Neutrophil (primary cell): ENCODE results near the gene SPATS2L.

Experiments
- H3K27ac ChIP-seq: fragments of 200-600 bp; sonication (generic); 2 replicates; pipeline ENCODE4 v1.5.1; 2016; ENCODE audit warnings: mild to moderate bottlenecking, moderate library complexity
- H3K27me3 ChIP-seq: fragments of 200-600 bp; sonication (generic); 2 replicates; pipeline ENCODE4 v1.6.0; 2016; ENCODE audit warnings: mild to moderate bottlenecking
- H3K36me3 ChIP-seq: fragments of 200-600 bp; sonication (generic); 2 replicates; pipeline ENCODE4 v1.5.1; 2017
- H3K4me1 ChIP-seq, 2 experiments: fragments of 200-600 bp in 1 of 2; sonication (generic) in 1 of 2; 1 replicate in 1 of 2; 2 replicates in 1 of 2; pipeline versions ENCODE4 v1.5.1 to v1.6.1; 2013 to 2016; ENCODE audit warnings: low read depth in 1 of 2, low read length in 1 of 2, mild to moderate bottlenecking in 1 of 2, moderate library complexity in 1 of 2; ENCODE audit not compliant: control insufficient read depth in 1 of 2, insufficient read depth in 1 of 2
- H3K4me3 ChIP-seq, 2 experiments: fragments of 200-600 bp in 1 of 2; sonication (generic) in 1 of 2; 1 replicate in 1 of 2; 2 replicates in 1 of 2; pipeline ENCODE4 v1.5.1; 2013 to 2016; ENCODE audit warnings: low read depth in 1 of 2, low read length in 1 of 2, mild to moderate bottlenecking in 1 of 2, moderate library complexity in 1 of 2
- H3K9me3 ChIP-seq: fragments of 200-600 bp; sonication (generic); 2 replicates; pipeline ENCODE4 v1.5.1; 2016
- CTCF ChIP-seq: fragments of 200-600 bp; sonication (generic); IDR thresholded peaks from 2 replicates; pipeline ENCODE4 v1.5.1; 2016; ENCODE audit warnings: antibody characterized with exemption

The SPATS2L gene

DNA sequence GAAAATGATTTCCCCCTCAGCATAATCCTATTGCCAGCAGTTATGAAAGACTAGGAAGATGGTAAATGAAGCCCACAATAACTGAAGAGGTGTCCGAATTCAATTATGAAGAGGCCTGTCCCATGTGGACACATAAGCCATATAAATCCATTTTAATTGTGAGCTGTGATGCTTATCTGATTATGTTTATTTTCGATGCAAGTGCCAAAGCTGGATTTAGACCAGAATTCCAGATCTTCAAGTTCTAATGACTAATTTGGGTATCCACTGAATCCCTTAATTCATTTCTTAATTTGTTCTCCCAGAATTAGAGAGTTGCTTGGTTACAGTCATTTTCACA is 24.5 kb downstream of the SPATS2L start:
- Histone ChIP-seq H3K9me3 (no peaks in the 10 kb centered on the region), H3K36me3 (no peaks in the 10 kb centered on the region), H3K4me3 (no peak overlapping the region), H3K27ac (no peak overlapping the region), H3K27me3 (no peaks in the 10 kb centered on the region), H3K4me1 (no peaks in the 10 kb centered on the region)
- TF ChIP-seq CTCF, result no peak

GRCh38 chr2:200335657-200336056 is 29.2 kb downstream of the SPATS2L start:
- Histone ChIP-seq H3K27me3 (no peaks in the 10 kb centered on the region), H3K4me3 (no peak overlapping the region), H3K9me3 (no peaks in the 10 kb centered on the region), H3K36me3 (no peaks in the 10 kb centered on the region), H3K27ac (no peak overlapping the region), H3K4me1 (peaks cover 0 to 5% of the 10 kb centered on the region in 2 experiments)
- TF ChIP-seq CTCF, result no peak

DNA sequence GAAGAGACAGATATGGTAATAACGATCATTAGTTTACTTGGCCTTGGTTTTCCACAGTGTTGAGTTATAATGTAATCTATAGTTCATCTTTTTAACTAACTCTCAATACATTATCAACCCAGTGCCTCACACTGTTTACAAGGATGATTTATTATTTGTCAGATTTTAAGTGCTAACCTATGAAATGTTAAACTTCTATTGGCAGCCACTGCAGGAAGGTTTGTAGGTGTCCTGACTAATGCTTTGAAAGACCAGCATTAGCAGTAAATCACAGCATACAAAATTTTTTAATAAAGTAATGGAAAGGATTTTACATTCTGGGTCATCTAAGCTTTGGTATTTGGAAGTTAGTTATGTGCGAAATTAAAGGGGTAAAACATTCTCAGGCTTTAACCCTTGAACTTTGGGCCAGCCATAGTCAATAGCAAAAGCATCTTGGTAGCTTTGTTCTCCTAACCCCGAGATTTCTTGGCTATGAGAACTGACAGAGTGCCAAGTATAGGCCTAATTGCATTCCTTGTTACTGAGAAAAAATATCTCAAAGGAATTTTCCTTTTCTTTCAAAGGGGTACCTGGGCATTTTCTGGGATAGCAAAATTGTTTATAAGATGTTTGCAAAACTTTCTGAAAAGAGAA is 30.6 kb downstream of the SPATS2L start:
- no peaks in the 10 kb centered on the region for H3K27me3 ChIP-seq
- H3K4me1 ChIP-seq, result peaks cover 0 to 5% of the 10 kb centered on the region in 2 experiments
- no peak for TF ChIP-seq CTCF
- no peaks in the 10 kb centered on the region for H3K9me3 ChIP-seq
- H3K36me3 ChIP-seq, result no peaks in the 10 kb centered on the region
- H3K4me3 ChIP-seq, result no peak overlapping the region
- H3K27ac ChIP-seq, result no peak overlapping the region

DNA sequence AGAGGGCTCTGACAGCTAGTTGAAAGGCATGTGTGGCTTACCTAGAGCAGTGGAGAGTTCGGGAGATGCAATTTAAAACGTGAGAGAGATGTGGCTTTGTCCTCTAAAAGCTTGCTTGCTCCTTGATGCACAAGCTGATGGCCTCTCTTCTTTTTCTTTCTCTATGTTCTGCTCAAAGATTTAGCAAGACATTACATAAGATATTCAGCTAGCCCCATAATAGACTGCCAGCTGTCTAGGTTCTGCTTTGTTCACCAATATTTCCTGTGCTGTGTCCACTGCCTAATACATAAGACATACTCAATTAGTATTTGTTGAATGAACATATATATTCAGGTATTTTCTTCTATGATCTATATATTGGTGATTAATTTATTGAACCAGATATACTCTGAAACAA is 31.1 kb downstream of the SPATS2L start:
- H3K4me3 ChIP-seq, result no peak overlapping the region
- no peak overlapping the region for H3K27ac ChIP-seq
- no peaks in the 10 kb centered on the region for H3K9me3 ChIP-seq
- H3K4me1 ChIP-seq, result peaks cover 0 to 5% of the 10 kb centered on the region in 2 experiments
- H3K27me3 ChIP-seq, result no peaks in the 10 kb centered on the region
- no peak for TF ChIP-seq CTCF
- no peaks in the 10 kb centered on the region for H3K36me3 ChIP-seq

- H3K4me1 ChIP-seq, result peaks cover 0 to 5% of the 10 kb centered on the region in 2 experiments
- TF ChIP-seq CTCF, result no peak
- H3K27ac ChIP-seq, result no peak overlapping the region
Observed at GRCh38 chr2:200338692-200339091, 32.2 kb downstream of the SPATS2L start.

More at GRCh38 chr2:200338692-200339091, 32.2 kb downstream of the SPATS2L start:
- no peak overlapping the region for H3K4me3 ChIP-seq
- no peaks in the 10 kb centered on the region for H3K36me3 ChIP-seq
- no peaks in the 10 kb centered on the region for H3K27me3 ChIP-seq
- no peaks in the 10 kb centered on the region for H3K9me3 ChIP-seq
